HL-60/S4 (cell line): ENCODE data around the gene SLIT3.

Experiments used
- in situ Hi-C: fragments of 300-500 bp; cut with MboI; formaldehyde crosslinking; loops from 2 replicates; pipeline ENCODE4 v1.14.3; 2022; ENCODE audit warnings: low sequenced_read_pairs

Gene SLIT3

GRCh38 chr5:168943091-168943884, 357.7 kb downstream of the SLIT3 start:
- in situ Hi-C loops: no loop called here

GRCh38 chr5:168941901-168942300, 359.0 kb downstream of the SLIT3 start:
- in situ Hi-C loops: no loop called here

GRCh38 chr5:168940712-168941111, 360.2 kb downstream of the SLIT3 start:
- in situ Hi-C loops: no loop called here

GRCh38 chr5:168939887-168940544, 360.9 kb downstream of the SLIT3 start:
- in situ Hi-C loops: no loop called here

GRCh38 chr5:168939156-168939800, 361.7 kb downstream of the SLIT3 start:
- in situ Hi-C loops: no loop called here

- in situ Hi-C loops: no loop called here
These were observed 364.4 kb downstream of the SLIT3 start for GRCh38 chr5:168936511-168936910.

- in situ Hi-C loops: no loop called here
These were observed 365.8 kb downstream of the SLIT3 start for GRCh38 chr5:168935183-168935582.

- in situ Hi-C loops: no loop called here
These were observed 366.8 kb downstream of the SLIT3 start for GRCh38 chr5:168934169-168934568.

- in situ Hi-C loops: no loop called here
These were observed 368.3 kb downstream of the SLIT3 start for GRCh38 chr5:168932400-168933189.

GRCh38 chr5:168931638-168932345, 369.1 kb downstream of the SLIT3 start:
- in situ Hi-C loops: no loop called here

GRCh38 chr5:168929656-168930055, 371.3 kb downstream of the SLIT3 start:
- in situ Hi-C loops: no loop called here

GRCh38 chr5:168925160-168925559, 375.8 kb downstream of the SLIT3 start:
- in situ Hi-C loops: no loop called here

GRCh38 chr5:168921147-168921866, 379.6 kb downstream of the SLIT3 start:
- in situ Hi-C loops: no loop called here

- in situ Hi-C loops: no loop called here
These were observed 380.7 kb downstream of the SLIT3 start for GRCh38 chr5:168920019-168920810.

- in situ Hi-C loops: no loop called here
These were observed 382.9 kb downstream of the SLIT3 start for GRCh38 chr5:168917947-168918600.

GRCh38 chr5:168916852-168917251, 384.1 kb downstream of the SLIT3 start:
- in situ Hi-C loops: no loop called here

GRCh38 chr5:168916266-168916665, 384.7 kb downstream of the SLIT3 start:
- in situ Hi-C loops: no loop called here

GRCh38 chr5:168914491-168914890, 386.4 kb downstream of the SLIT3 start:
- in situ Hi-C loops: no loop called here

- in situ Hi-C loops: no loop called here
These were observed 390.1 kb downstream of the SLIT3 start for GRCh38 chr5:168910874-168911273.
